Naive B cell (primary cell): ENCODE data around the gene GPR155. TPM values are rescaled to one million over a fixed set of nuclear protein-coding genes. Genes with fewer than 3 reads are reported as not detected.
"Not testable (repeated sequence)": the region's sequence is repeated elsewhere in the genome, so short reads cannot be mapped to it uniquely, and the experiment has no call there.

Experiments
- ATAC-seq, 2 donors: fragments of 150-1000 bp; cut with Tn5 transposase; 2 replicates each; pipeline ENCODE4 v1.10.0; 2021; ENCODE audit warnings: low read depth in 2 of 2, mild to moderate bottlenecking in 2 of 2, moderate library complexity in 2 of 2
- DNase-seq: peaks from one replicate; pipeline ENCODE4 v3.0.0; 2022
- H3K27ac Mint-ChIP-seq, 6 donors: one replicate each; pipeline ENCODE4 v1.8.0; 2020 to 2022; ENCODE audit warnings: mild to moderate bottlenecking in 6 of 6, mixed read lengths in 6 of 6, moderate library complexity in 5 of 6, inconsistent platforms in 2 of 6
- H3K27me3 Mint-ChIP-seq, 3 donors: one replicate each; pipeline ENCODE4 v1.8.0; 2021 to 2022; ENCODE audit warnings: mixed read lengths in 3 of 3, mild to moderate bottlenecking in 1 of 3
- H3K36me3 Mint-ChIP-seq, 2 donors: one replicate each; pipeline ENCODE4 v1.8.0; 2020 to 2022; ENCODE audit warnings: mixed read lengths in 2 of 2, inconsistent platforms in 1 of 2, mild to moderate bottlenecking in 1 of 2
- H3K4me1 Mint-ChIP-seq, 3 donors: one replicate each; pipeline ENCODE4 v1.8.0; 2020 to 2022; ENCODE audit warnings: mixed read lengths in 3 of 3, inconsistent platforms in 1 of 3, mild to moderate bottlenecking in 1 of 3, moderate library complexity in 1 of 3
- H3K4me3 Mint-ChIP-seq, 8 donors: one replicate each; pipeline ENCODE4 v1.8.0; 2020 to 2022; ENCODE audit warnings: mild to moderate bottlenecking in 8 of 8, mixed read lengths in 8 of 8, moderate library complexity in 8 of 8, inconsistent platforms in 2 of 8
- H3K9me3 Mint-ChIP-seq, 7 donors: one replicate each; pipeline ENCODE4 v1.8.0; 2020 to 2022; ENCODE audit warnings: mixed read lengths in 7 of 7, mild to moderate bottlenecking in 5 of 7, inconsistent platforms in 2 of 7, moderate library complexity in 1 of 7
- polyA plus RNA-seq, 6 donors: library from polyadenylated mRNA; unstranded; fragments of 300-500 nt; fragmentation: Illumina TruSeq; gene quantifications; one replicate each; pipeline ENCODE4 v1.2.3, GENCODE V29; 2021; ENCODE audit warnings: low read depth in 6 of 6

Gene GPR155
- polyA plus RNA-seq, 6 donors from 2014 or later, result 1.9 to 6.5 (median 4.1) TPM

- H3K27me3 Mint-ChIP-seq, result no peaks in the 10 kb centered on the region
These were observed 87.7 kb downstream of the GPR155 start for GRCh38 chr2:174399171-174399570.

DNA sequence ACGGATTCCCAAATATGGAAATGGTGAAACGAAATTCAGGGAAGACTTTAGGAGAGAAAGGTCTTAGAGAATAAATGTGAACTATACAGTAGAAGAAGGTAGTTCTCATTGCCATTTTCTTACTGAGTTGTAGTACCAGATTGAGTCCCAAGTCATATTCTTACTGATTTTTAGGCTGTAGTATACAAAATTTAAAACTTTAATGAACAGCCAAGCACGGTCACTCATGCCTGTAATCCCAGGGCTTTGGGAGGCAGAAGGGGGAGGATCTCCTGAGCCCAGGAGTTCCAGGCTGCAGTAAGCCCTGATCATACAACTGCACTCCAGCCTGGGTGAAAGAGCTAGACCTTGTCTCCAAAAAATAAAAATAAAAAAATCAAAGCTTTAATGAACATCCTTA, 89.1 kb downstream of the GPR155 start:
- Mint-ChIP-seq H3K36me3 (peaks cover 2 to 19% of the 10 kb centered on the region in 2 donors), H3K9me3 (no peaks in the 10 kb centered on the region), H3K4me3 (peak overlapping the region in 1 of 8 donors; percentile 97), H3K27ac (no peak overlapping the region), H3K4me1 (peaks cover 17 to 30% (median 18%) of the 10 kb centered on the region in 3 donors), H3K27me3 (no peaks in the 10 kb centered on the region)
- DNase-seq (no peak), ATAC-seq (no peak)

More at GRCh38 chr2:174399171-174399570, 87.7 kb downstream of the GPR155 start:
- H3K4me3 Mint-ChIP-seq, result no peak overlapping the region
- H3K9me3 Mint-ChIP-seq, result peaks cover 0 to 5% (median 0%) of the 10 kb centered on the region in 7 donors
- peaks cover 12 to 22% (median 12%) of the 10 kb centered on the region in 3 donors for H3K4me1 Mint-ChIP-seq
- ATAC-seq (no peak), DNase-seq (no peak)
- peak overlapping the region in 1 of 6 donors; percentile 18 for H3K27ac Mint-ChIP-seq
- peaks cover 16 to 21% of the 10 kb centered on the region in 2 donors for H3K36me3 Mint-ChIP-seq

GRCh38 chr2:174395969-174396630, 90.7 kb downstream of the GPR155 start:
- no peak for DNase-seq
- H3K27ac Mint-ChIP-seq, result peak overlapping the region; percentile 82 to 100 (median 98)
- ATAC-seq, result peak; percentile 27 to 34
- H3K4me3 Mint-ChIP-seq, result peak overlapping the region; percentile 89 to 99 (median 98)
- no peaks in the 10 kb centered on the region for H3K9me3 Mint-ChIP-seq
- peaks cover 0 to 17% of the 10 kb centered on the region in 2 donors for H3K36me3 Mint-ChIP-seq
- H3K4me1 Mint-ChIP-seq, result peaks cover 26 to 41% (median 28%) of the 10 kb centered on the region in 3 donors
- no peaks in the 10 kb centered on the region for H3K27me3 Mint-ChIP-seq

GRCh38 chr2:174395284-174395968, 91.4 kb downstream of the GPR155 start, which contains the start of gene SCRN3:
Gene SCRN3, plus strand, starts transcription at chr2:174395730. Its CDS starts 2,554 bp downstream, at chr2:174398284.
- no peaks in the 10 kb centered on the region for H3K9me3 Mint-ChIP-seq
- peak within 1 kb of the TSS; percentile 97 to 100 (median 99) for H3K27ac Mint-ChIP-seq
- H3K4me1 Mint-ChIP-seq, result peaks cover 26 to 47% (median 33%) of the 10 kb centered on the region in 3 donors
- ATAC-seq (peak; percentile 90 to 91), DNase-seq (peak; percentile 76)
- peak within 1 kb of the TSS; percentile 89 to 99 (median 98) for H3K4me3 Mint-ChIP-seq
- H3K27me3 Mint-ChIP-seq, result no peaks in the 10 kb centered on the region
- H3K36me3 Mint-ChIP-seq, result peaks cover 2 to 21% of the 10 kb centered on the region in 2 donors

DNA sequence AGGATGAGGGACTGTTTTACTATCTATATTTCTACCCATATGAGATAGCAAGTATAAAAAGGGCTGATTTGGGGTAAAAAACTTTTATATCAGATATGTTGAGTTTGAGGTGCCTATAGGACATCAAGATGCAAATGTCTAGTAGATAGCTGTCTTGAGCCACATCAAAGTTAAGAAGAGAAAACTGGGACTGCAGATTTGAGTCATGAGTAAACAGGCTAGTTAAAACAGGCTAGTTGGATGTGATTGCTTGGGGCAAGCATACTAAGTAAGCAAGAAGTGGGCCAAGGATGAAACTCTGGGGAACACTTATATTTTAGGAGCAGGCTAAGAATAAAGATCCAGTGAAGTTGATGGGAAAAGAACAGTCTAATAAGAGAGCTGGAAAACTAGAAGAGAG, 94.1 kb downstream of the GPR155 start:
- Mint-ChIP-seq H3K27ac (peak overlapping the region in 3 of 6 donors; percentile 3 to 82 (median 23)), H3K4me3 (peak overlapping the region in 2 of 8 donors; percentile 26 to 79), H3K27me3 (no peaks in the 10 kb centered on the region), H3K36me3 (peaks cover 11 to 34% of the 10 kb centered on the region in 2 donors), H3K9me3 (peaks cover 0 to 4% (median 0%) of the 10 kb centered on the region in 7 donors), H3K4me1 (peaks cover 34 to 62% (median 39%) of the 10 kb centered on the region in 3 donors)
- no peak for DNase-seq
- ATAC-seq, result no peak

- Mint-ChIP-seq H3K36me3 (peaks cover 16 to 34% of the 10 kb centered on the region in 2 donors), H3K4me1 (peaks cover 26 to 52% (median 36%) of the 10 kb centered on the region in 3 donors), H3K4me3 (peak overlapping the region in 1 of 8 donors; percentile 1)
- H3K9me3 Mint-ChIP-seq, H3K27me3 Mint-ChIP-seq, H3K27ac Mint-ChIP-seq, DNase-seq, ATAC-seq: not testable (repeated sequence)
These were observed 96.5 kb downstream of the GPR155 start for GRCh38 chr2:174390303-174390702.

GRCh38 chr2:174389542-174389941, 97.3 kb downstream of the GPR155 start:
- H3K27ac Mint-ChIP-seq, result no peak overlapping the region
- no peak overlapping the region for H3K4me3 Mint-ChIP-seq
- DNase-seq (no peak), ATAC-seq (no peak)
- peaks cover 19 to 34% of the 10 kb centered on the region in 2 donors for H3K36me3 Mint-ChIP-seq
- H3K27me3 Mint-ChIP-seq, result no peaks in the 10 kb centered on the region
- H3K9me3 Mint-ChIP-seq, result peaks cover 0 to 4% (median 0%) of the 10 kb centered on the region in 7 donors
- peaks cover 26 to 44% (median 34%) of the 10 kb centered on the region in 3 donors for H3K4me1 Mint-ChIP-seq

DNA sequence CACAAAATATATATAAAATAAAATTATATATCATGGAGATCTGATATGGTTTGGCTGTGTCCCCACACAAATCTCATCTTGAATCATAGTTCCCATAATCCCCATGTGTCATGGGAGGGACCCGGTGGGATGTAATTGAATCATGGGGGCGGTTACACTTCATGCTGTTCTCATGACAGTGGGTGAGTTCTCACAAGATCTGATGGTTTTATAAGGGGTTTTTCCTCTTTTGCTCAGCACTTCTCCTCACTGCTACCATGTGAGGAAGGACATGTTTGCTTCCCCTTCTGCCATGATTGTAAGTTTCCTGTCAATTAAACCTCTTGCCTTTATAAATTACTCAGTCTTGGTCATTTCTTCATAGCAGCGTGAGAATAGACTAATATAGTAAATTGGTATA, 98.1 kb downstream of the GPR155 start:
- peak; percentile 35 to 37 for ATAC-seq
- H3K9me3 Mint-ChIP-seq, H3K27ac Mint-ChIP-seq, H3K27me3 Mint-ChIP-seq, DNase-seq, H3K4me3 Mint-ChIP-seq: not testable (repeated sequence)
- Mint-ChIP-seq H3K4me1 (peaks cover 25 to 40% (median 33%) of the 10 kb centered on the region in 3 donors), H3K36me3 (peaks cover 26 to 39% of the 10 kb centered on the region in 2 donors)

- H3K36me3 Mint-ChIP-seq, result peaks cover 25 to 27% of the 10 kb centered on the region in 2 donors
- DNase-seq (no peak), ATAC-seq (no peak)
- H3K4me1 Mint-ChIP-seq, result peaks cover 15 to 29% (median 21%) of the 10 kb centered on the region in 3 donors
- H3K27me3 Mint-ChIP-seq, result no peaks in the 10 kb centered on the region
- no peak overlapping the region for H3K4me3 Mint-ChIP-seq
- peaks cover 0 to 8% (median 2%) of the 10 kb centered on the region in 7 donors for H3K9me3 Mint-ChIP-seq
- peak overlapping the region in 2 of 6 donors; percentile 39 to 51 for H3K27ac Mint-ChIP-seq
These were observed 101.6 kb downstream of the GPR155 start for GRCh38 chr2:174385201-174385600.

DNA sequence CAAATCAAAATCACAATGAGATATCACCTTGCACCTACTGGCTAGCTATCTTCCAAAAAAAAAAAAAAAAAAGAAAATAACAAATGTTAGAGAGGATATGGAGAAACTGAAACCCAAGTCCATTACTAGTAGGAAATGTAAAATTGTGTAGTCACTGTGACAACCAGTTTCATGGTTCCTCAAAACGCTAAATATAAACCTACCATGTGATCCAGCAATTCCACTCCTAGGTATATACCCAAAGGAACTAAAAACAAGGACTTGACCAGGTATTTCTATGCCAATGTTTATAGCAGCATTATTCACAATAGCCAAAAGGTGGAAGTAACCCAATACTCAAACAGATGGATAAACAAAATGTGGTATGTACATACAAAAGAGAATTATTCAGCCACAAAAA, 103.0 kb downstream of the GPR155 start:
- DNase-seq (no peak), ATAC-seq (peak; percentile 43 to 51)
- peak overlapping the region in 2 of 6 donors; percentile 14 to 27 for H3K27ac Mint-ChIP-seq
- H3K36me3 Mint-ChIP-seq, result peaks cover 17 to 21% of the 10 kb centered on the region in 2 donors
- H3K4me1 Mint-ChIP-seq, result peaks cover 9 to 17% (median 14%) of the 10 kb centered on the region in 3 donors
- no peaks in the 10 kb centered on the region for H3K27me3 Mint-ChIP-seq
- H3K9me3 Mint-ChIP-seq, result peaks cover 0 to 7% (median 2%) of the 10 kb centered on the region in 7 donors
- H3K4me3 Mint-ChIP-seq, result peak overlapping the region in 1 of 8 donors; percentile 30

Other genes with a start within 250 kb of the GPR155 start
- 10 to 100 TPM; 58.1 to 77.6 (median 67.1) TPM for gene OLA1, start 238.5 kb downstream of the GPR155 start, polyA plus RNA-seq
- gene SP9, start 152.1 kb downstream of the GPR155 start, polyA plus RNA-seq, result not detected
- gene SCRN3, start 91.3 kb downstream of the GPR155 start, polyA plus RNA-seq, result 10 to 100 TPM; 13.9 to 22.1 (median 16.5) TPM
- gene WIPF1, start 110.8 kb upstream of the GPR155 start, polyA plus RNA-seq, result 100 to 1,000 TPM in 1 of 6 donors, 10 to 100 TPM in 5; 67.8 to 119 (median 95.5) TPM